ENCODE measurements around the gene KDM2A.

Gene KDM2A

GRCh38 chr11:67304511-67305113 is 185.5 kb downstream of the KDM2A start:
- DNase-seq: no peak

- DNase-seq: no peak
Measured at GRCh38 chr11:67306769-67307544, 187.9 kb downstream of the KDM2A start.

GRCh38 chr11:67307545-67308001 is 188.5 kb downstream of the KDM2A start:
- DNase-seq: no peak
